HepG2 (cell line): Measurements from ENCODE around the gene DYNC1I2. TPM values are rescaled to one million over a fixed set of nuclear protein-coding genes. Genes with fewer than 3 reads are reported as not detected.

Experiments used
- ATAC-seq: fragments of 200-7000 bp; cut with Tn5 transposase; 3 replicates; pipeline ENCODE4 v1.9.1; 2020; ENCODE audit warnings: mild to moderate bottlenecking, moderate library complexity
- BruUV-seq: library from RNA; stranded (reverse); fragments of 400-500 nt; replicated peaks from 2 replicates; lab custom pipeline; 2021; lab: Mats Ljungman, UMichigan
- CTCF ChIA-PET: fragments of 300-600 bp; formaldehyde crosslinking; extraction: SDS; loops from one replicate; lab custom pipeline; 2021; ENCODE audit warnings: low total read pairs, inconsistent platforms, low intra/inter-chr PET ratio; lab: Yijun Ruan, JAX
- POLR2A ChIA-PET: fragments of 350-600 bp; sonication (Branson Sonifier 250); formaldehyde crosslinking; loops from one replicate; lab custom pipeline; 2020; ENCODE audit warnings: antibody characterized with exemption, inconsistent platforms; lab: Yijun Ruan, JAX
- DNase-seq: peaks from one replicate; pipeline ENCODE4 v3.0.0-alpha.2; 2015; ENCODE audit warnings: low spot score
- FAIRE-seq: peaks from 3 replicates; lab custom pipeline; 2011; peaks lifted over from hg19 to GRCh38; lab: Jason Lieb, UNC
- H2AFZ ChIP-seq: one replicate; pipeline ENCODE4 v1.6.1; 2011; ENCODE audit warnings: low read length, inconsistent platforms
- H3K27ac ChIP-seq: fragments of 300-600 bp; 3 replicates; pipeline ENCODE4 v1.8.0; 2011; ENCODE audit warnings: mixed run types, mild to moderate bottlenecking, mixed read lengths, low read length, inconsistent platforms; ENCODE audit not compliant: insufficient read depth; ENCODE audit errors: extremely low read length
- H3K27me3 ChIP-seq, 2 experiments: fragments of 200-600 bp in 1 of 2; 2 replicates in 1 of 2; 3 replicates in 1 of 2; pipeline versions ENCODE4 v1.6.0 to v1.8.0; 2011; ENCODE audit warnings: low read length in 2 of 2, mild to moderate bottlenecking in 2 of 2, moderate library complexity in 2 of 2, inconsistent platforms in 1 of 2; ENCODE audit not compliant: insufficient read depth in 2 of 2, control insufficient read depth in 1 of 2
- H3K36me3 ChIP-seq, 2 experiments: fragments of 200-600 bp in 1 of 2; replicated peaks in 1 of 2; 2 replicates in 1 of 2; 3 replicates in 1 of 2; pipeline versions ENCODE4 v1.5.1 to v1.8.0; 2011; ENCODE audit warnings: low read length in 2 of 2, inconsistent platforms in 1 of 2; ENCODE audit not compliant: insufficient read depth in 2 of 2, control insufficient read depth in 1 of 2
- H3K4me1 ChIP-seq: 2 replicates; pipeline ENCODE4 v1.5.1; 2012; ENCODE audit warnings: low read length, inconsistent platforms; ENCODE audit not compliant: insufficient read depth
- H3K4me2 ChIP-seq: 2 replicates; pipeline ENCODE4 v1.6.0; 2011; ENCODE audit warnings: low read depth, low read length, inconsistent platforms
- H3K4me3 ChIP-seq, 3 experiments: fragments of 200-600 bp in 1 of 3; sonication (generic), shearing (Covaris generic) in 1 of 3; replicated peaks in 1 of 3; 2 replicates each; pipeline ENCODE4 v1.5.1; 2011 to 2016; ENCODE audit warnings: low read length in 3 of 3, inconsistent platforms in 2 of 3, low read depth in 2 of 3, mild to moderate bottlenecking in 2 of 3, control low read depth in 1 of 3, mixed read lengths in 1 of 3; ENCODE audit not compliant: insufficient read depth in 1 of 3
- H3K79me2 ChIP-seq: one replicate; pipeline ENCODE4 v1.6.1; 2011; ENCODE audit warnings: low read length, inconsistent platforms; ENCODE audit not compliant: insufficient read depth
- H3K9ac ChIP-seq: 2 replicates; pipeline ENCODE4 v1.6.0; 2011; ENCODE audit warnings: mild to moderate bottlenecking, low read depth, low read length, inconsistent platforms; ENCODE audit not compliant: insufficient read depth
- H3K9me3 ChIP-seq: 2 replicates; pipeline ENCODE4 v1.5.1; 2012; ENCODE audit warnings: mild to moderate bottlenecking, low read length
- H4K20me1 ChIP-seq: 2 replicates; pipeline ENCODE4 v1.6.0; 2011; ENCODE audit warnings: inconsistent platforms, mild to moderate bottlenecking, low read length, moderate library complexity; ENCODE audit not compliant: insufficient read depth
- AHDC1 ChIP-seq: sonication (generic); formaldehyde crosslinking; IDR thresholded peaks from 2 replicates; pipeline ENCODE4 v1.5.1; 2020; ENCODE audit warnings: mild to moderate bottlenecking, missing genetic modification reagents, borderline replicate concordance
- ATM ChIP-seq: fragments of 450-650 bp; IDR thresholded peaks from 2 replicates; pipeline ENCODE4 v1.7.1; 2017; ENCODE audit warnings: mild to moderate bottlenecking, borderline replicate concordance
- DPF2 ChIP-seq: sonication (generic); formaldehyde crosslinking; IDR thresholded peaks from 2 replicates; pipeline ENCODE4 v1.4.0; 2020; ENCODE audit warnings: mild to moderate bottlenecking, low read depth, missing genetic modification reagents, borderline replicate concordance
- FOXA1 ChIP-seq, 2 experiments: fragments of 450-650 bp in 1 of 2; sonication (generic) in 1 of 2; formaldehyde crosslinking in 1 of 2; IDR thresholded peaks; 2 replicates each; pipeline versions ENCODE4 v1.4.0 to v1.6.1; 2016 to 2020; ENCODE audit warnings: missing genetic modification reagents in 1 of 2
- NCOA2 ChIP-seq: sonication (generic); formaldehyde crosslinking; IDR thresholded peaks from 2 replicates; pipeline ENCODE4 v1.8.0; 2022; ENCODE audit warnings: inconsistent platforms
- SETDB1 ChIP-seq: sonication (generic); formaldehyde crosslinking; IDR thresholded peaks from 2 replicates; pipeline ENCODE4 v1.5.1; 2020; ENCODE audit warnings: missing genetic modification reagents, mild to moderate bottlenecking, borderline replicate concordance
- SRY ChIP-seq: sonication (generic); formaldehyde crosslinking; IDR thresholded peaks from 2 replicates; pipeline ENCODE4 v1.8.0; 2022; ENCODE audit warnings: mild to moderate bottlenecking, missing genetic modification reagents
- TBP ChIP-seq: sonication (generic); formaldehyde crosslinking; IDR thresholded peaks from 2 replicates; pipeline ENCODE4 v1.5.0; 2020; ENCODE audit warnings: missing genetic modification reagents
- U2AF1 ChIP-seq: fragments of 200-400 bp; formaldehyde crosslinking; optimal IDR thresholded peaks from 2 replicates; pipeline ENCODE3; 2017; ENCODE audit warnings: mild to moderate bottlenecking, low read depth, low read length
- ZNF225 ChIP-seq: sonication (generic); formaldehyde crosslinking; IDR thresholded peaks from 2 replicates; pipeline ENCODE4 v1.4.0; 2020; ENCODE audit warnings: mild to moderate bottlenecking, missing genetic modification reagents
- ZSCAN20 ChIP-seq: sonication (generic); formaldehyde crosslinking; IDR thresholded peaks from 2 replicates; pipeline ENCODE4 v1.4.0; 2020; ENCODE audit warnings: missing genetic modification reagents, mild to moderate bottlenecking, borderline replicate concordance
- WGBS: methylation state at CpG from one replicate; pipeline ENCODE4 v1.1.6; 2017; ENCODE audit warnings: low lambda C conversion rate; 5-methylcytosine and 5-hydroxymethylcytosine counted together
- in situ Hi-C: cut with HindIII; loops from 2 replicates; pipeline ENCODE4 v1.10.0; 2017; ENCODE audit warnings: low pct_unique_long_range_greater_than_20kb; ENCODE audit not compliant: extremely low pct_ligation_motif_present
- intact Hi-C: fragments of 100-400 bp; cut with micrococcal nuclease; formaldehyde crosslinking; loops from one replicate; pipeline ENCODE4 v1.10.0; 2022; ENCODE audit not compliant: unreplicated experiment
- polyA plus RNA-seq, 8 experiments: library from polyadenylated mRNA; depleted of rRNA in 3 of 8; stranded (reverse) in 7 of 8; unstranded in 1 of 8; fragments of >200 nt; fragmentation: Illumina TruSeq in 4 of 8; extraction: Trizol in 4 of 8; gene quantifications; 2 replicates each; pipeline versions ENCODE4 v1.2.1 to v1.2.3, GENCODE V29; 2011 to 2016; ENCODE audit warnings: low read depth in 4 of 8, missing spikeins in 1 of 8, mixed read lengths in 1 of 8; ENCODE audit not compliant: insufficient read depth in 1 of 8
- total RNA-seq, 5 experiments: library from RNA; depleted of rRNA; stranded (reverse); fragments of >200 nt; fragmentation: Illumina TruSeq; extraction: Trizol; gene quantifications; 2 replicates each; pipeline ENCODE4 v1.2.3, GENCODE V29; 2016; ENCODE audit warnings: low read depth in 1 of 5

The DYNC1I2 gene
- total and polyA plus RNA-seq, 2 of the 13 experiments (the other 11 are each of a cell fraction or from before 2014, with no cell fraction given): 84.0 to 99.8 TPM

- ATAC-seq (no peak), FAIRE-seq (no peak), DNase-seq (no peak)
- Histone ChIP-seq H3K27me3 (no peaks in the 10 kb centered on the region), H2AFZ (no peak overlapping the region), H3K9ac (no peak overlapping the region), H3K4me3 (no peak overlapping the region), H3K36me3 (peaks cover 13 to 29% of the 10 kb centered on the region in 2 experiments), H3K9me3 (no peaks in the 10 kb centered on the region), H3K4me1 (no peaks in the 10 kb centered on the region), H3K27ac (no peak overlapping the region), H3K4me2 (no peak overlapping the region), H3K79me2 (no peaks in the 10 kb centered on the region), H4K20me1 (no peaks in the 10 kb centered on the region)
- 91% methylated on average over 4 of the region's 4 CpGs for WGBS
- no TSS peak for BruUV-seq
- in situ Hi-C loops (no loop called here), intact Hi-C loops (no loop called here)
- CTCF ChIA-PET: no interaction called here
- POLR2A ChIA-PET: no interaction called here
- TF ChIP-seq AHDC1 (CRISPR knock-in tag): no peak
- TF ChIP-seq TBP (CRISPR knock-in tag): no peak
Observed at GRCh38 chr2:171745806-171746205, 58.5 kb downstream of the DYNC1I2 start.

GRCh38 chr2:171747371-171747770 is 60.1 kb downstream of the DYNC1I2 start:
- Histone ChIP-seq H3K4me3 (no peak overlapping the region), H3K4me2 (no peak overlapping the region), H3K27me3 (no peaks in the 10 kb centered on the region), H3K36me3 (peaks cover 14 to 34% of the 10 kb centered on the region in 2 experiments), H3K9me3 (no peaks in the 10 kb centered on the region), H2AFZ (no peak overlapping the region), H3K27ac (no peak overlapping the region), H3K79me2 (no peaks in the 10 kb centered on the region), H3K9ac (no peak overlapping the region), H3K4me1 (no peaks in the 10 kb centered on the region), H4K20me1 (no peaks in the 10 kb centered on the region)
- in situ Hi-C loops (no loop called here), intact Hi-C loops (no loop called here)
- ATAC-seq: no peak
- FAIRE-seq: no peak
- ChIA-PET POLR2A (no interaction called here), CTCF (no interaction called here)
- no TSS peak for BruUV-seq
- TF ChIP-seq SETDB1 (CRISPR knock-in tag): no peak
- no peak for TF ChIP-seq ZNF225 (CRISPR knock-in tag)
- no peak for TF ChIP-seq FOXA1 (IDR thresholded peaks at IDR 0.05)
- TF ChIP-seq FOXA1 (CRISPR knock-in tag; IDR thresholded peaks at IDR 0.05): no peak
- no peak for TF ChIP-seq NCOA2 (CRISPR knock-in tag)
- no peak for TF ChIP-seq ZSCAN20 (CRISPR knock-in tag)
- TF ChIP-seq DPF2: no peak
- TF ChIP-seq U2AF1: no peak
- TF ChIP-seq ATM: no peak
- no peak for TF ChIP-seq SRY (CRISPR knock-in tag)
- DNase-seq: no peak
- WGBS: 96% methylated on average over 3 of the region's 3 CpGs
